Tibial nerve (tissue), 3 donors: ENCODE results near the gene CHTOP.
A peak's percentile ranks its signal among the peaks of the same experiment; 100 is the strongest.

ENCODE experiments used
- CTCF ChIP-seq, 5 experiments: fragments of 200-600 bp in 3 of 5; fragments of 450-650 bp in 2 of 5; sonication (generic) in 3 of 5; IDR thresholded peaks; one replicate each; pipeline ENCODE4 v1.5.1; 2016 to 2019; ENCODE audit warnings: antibody characterized with exemption in 5 of 5, mild to moderate bottlenecking in 3 of 5, moderate library complexity in 2 of 5
- POLR2A ChIP-seq, 2 donors: fragments of 450-650 bp; IDR thresholded peaks; one replicate each; pipeline ENCODE4 v1.6.1; 2017; ENCODE audit warnings: antibody characterized with exemption in 2 of 2, mild to moderate bottlenecking in 2 of 2, moderate library complexity in 2 of 2

GRCh38 chr1:153626904-153627714, 6.8 kb upstream of the CHTOP start, which contains the start of gene S100A13:
- TF ChIP-seq CTCF (IDR thresholded peaks at IDR 0.05) (peak in 4 of 5 experiments; percentile 31 to 63 (median 44)), POLR2A (IDR thresholded peaks at IDR 0.05) (peak in 1 of 2 donors; percentile 60)
